GM23248 (cell line): ENCODE measurements around the gene PTP4A2.

ENCODE experiments used
- EZH2 ChIP-seq: fragments of 200-600 bp; sonication (generic); IDR thresholded peaks from 2 replicates; pipeline ENCODE4 v1.6.1; 2018; ENCODE audit warnings: antibody characterized with exemption, mild to moderate bottlenecking; ENCODE audit not compliant: insufficient read depth, poor library complexity, severe bottlenecking
- EZH2phosphoT487 ChIP-seq: fragments of 200-600 bp; sonication (generic); IDR thresholded peaks from 2 replicates; pipeline ENCODE4 v1.6.1; 2018; ENCODE audit warnings: antibody characterized with exemption, moderate library complexity, mild to moderate bottlenecking, low read depth; ENCODE audit not compliant: insufficient read depth

DNA sequence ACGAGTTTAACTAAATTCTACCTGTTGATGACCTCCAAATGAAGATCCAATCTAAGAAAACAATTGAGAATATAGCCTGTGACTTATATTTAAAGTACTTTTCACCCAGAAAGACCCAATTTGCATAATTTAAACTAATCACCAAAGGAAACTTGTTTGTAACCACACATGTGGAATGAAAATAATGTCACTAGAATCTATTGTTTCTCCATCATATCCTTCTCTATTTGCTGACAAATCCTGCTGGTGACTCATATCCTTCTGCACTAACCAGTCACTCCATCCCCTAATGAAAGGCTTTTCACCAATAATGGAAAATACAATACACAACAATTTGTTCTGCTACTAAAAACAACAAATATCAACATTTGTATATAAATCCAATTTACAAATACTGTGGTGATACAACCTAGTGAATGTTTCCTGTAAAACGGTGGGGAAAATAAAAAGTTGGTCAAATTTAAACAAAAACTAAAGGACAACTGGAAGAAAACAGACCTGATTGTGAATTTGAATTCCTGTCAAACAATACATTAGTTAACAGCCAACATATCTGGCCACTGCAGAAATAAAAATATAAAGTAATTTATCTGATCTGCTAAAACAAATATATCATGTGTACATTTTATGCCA lies 6.5 kb downstream of the PTP4A2 start:
- TF ChIP-seq EZH2 (no peak), EZH2phosphoT487 (no peak)
